NCI-H524 treated with DMSO at 0.1 percent for 48 hours (cell line): ENCODE data around the gene ACTC1.

Source experiments
- DNase-seq: peaks from one replicate; lab custom pipeline; 2025; lab: John Stamatoyannopoulos, UW

ACTC1 gene

DNA sequence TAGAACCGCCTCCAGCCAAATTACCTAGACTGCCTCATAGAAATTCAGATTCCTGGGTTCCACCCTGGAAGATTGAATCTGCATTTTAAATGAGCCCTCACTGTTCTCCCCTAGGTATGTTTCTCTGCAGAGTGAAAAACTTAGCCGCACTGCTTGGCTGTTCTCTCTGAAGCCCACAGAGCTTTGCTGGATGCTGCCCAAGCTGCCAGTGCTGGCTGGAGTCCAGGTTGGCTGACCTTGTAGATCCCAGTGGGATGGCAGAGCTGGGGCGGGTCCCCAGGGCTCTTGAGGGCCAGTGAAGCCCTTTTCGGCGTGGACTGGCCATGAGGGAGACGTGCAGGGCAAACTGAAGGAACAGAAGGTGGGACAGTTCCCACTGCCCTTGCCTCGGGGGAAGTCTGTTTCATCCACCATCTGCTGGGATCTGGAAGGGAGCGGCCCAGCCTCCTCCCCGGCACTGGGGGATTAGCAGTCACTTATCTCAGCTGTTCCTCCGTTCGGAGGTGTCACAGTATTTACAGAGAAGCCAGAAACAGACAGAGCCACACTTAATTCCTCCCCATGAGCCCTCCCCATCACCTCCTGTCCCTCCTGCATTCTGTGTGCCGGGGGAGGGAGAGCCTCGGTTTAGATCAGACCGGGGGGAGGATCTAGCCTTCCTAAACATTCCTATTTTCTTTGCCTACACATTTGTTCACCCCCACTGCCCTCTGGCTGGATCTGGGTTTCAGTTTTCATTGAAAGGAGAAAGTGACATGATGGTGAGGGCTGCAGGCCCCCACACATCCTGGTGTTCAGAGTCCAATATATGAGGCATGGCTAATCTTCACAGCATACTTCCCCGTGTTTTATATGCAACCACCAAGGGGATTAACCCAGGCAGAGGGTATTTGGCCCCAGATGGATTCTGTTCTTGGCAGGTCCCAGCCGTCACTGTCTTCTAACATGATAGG lies 4.1 kb upstream of the ACTC1 start:
- DNase-seq = peak; percentile 99

DNA sequence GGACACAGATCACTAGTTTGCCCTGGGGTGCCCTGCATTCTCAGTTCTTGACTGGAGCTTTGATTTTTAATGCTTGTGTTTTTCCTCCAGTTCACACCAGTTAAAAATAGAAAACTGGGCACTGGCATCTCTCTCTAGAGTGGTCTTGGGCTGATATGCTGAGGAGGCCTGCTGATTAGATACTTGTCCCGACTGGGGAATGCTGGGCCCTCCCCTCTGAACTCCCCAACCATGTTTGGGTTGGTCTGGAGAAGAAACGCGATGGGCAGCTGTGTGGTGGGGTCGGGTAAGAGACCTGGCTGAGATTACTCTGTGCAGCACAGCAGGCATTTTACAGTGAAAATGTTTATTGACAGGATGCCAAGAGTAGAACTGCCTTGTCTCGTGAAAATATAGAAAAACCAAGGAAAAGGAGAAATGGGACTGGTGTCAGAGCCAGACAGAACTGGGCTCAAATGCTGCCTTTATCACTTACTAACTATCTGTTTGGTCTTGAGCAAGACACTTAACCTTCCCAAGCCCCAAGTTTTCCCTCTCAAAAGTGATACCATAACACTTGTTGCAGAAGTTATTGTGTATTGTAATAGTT lies 1.6 kb upstream of the ACTC1 start:
- DNase-seq = no peak

DNA sequence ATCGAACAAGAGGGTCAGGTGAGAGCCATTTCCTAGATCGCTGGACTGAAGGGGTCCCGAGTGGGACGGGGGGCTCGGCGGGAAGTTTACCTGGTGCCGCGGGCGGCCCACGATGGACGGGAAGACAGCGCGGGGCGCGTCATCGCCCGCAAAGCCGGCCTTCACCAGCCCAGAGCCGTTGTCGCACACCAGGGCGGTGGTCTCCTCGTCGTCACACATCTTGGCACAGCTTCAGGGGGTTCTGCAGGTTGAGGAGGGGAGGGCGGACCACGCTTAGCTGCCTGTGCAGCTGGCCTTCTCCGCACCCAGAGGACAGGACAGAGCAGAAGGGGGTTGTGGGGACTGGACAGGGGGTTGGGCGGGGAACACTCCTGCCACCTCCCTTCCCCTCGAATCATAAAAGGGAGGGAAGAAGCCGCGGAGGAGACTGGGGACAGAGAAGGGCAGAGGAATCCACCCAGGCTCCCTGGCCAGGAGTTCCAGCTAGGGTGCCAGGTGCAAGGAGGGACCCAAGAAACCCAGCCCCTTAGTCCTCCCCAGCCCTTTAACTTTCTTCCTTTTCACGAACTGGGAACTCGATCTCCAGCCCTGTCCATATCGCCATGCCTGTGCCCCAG lies 651 bp downstream of the ACTC1 start:
- DNase-seq = no peak

DNA sequence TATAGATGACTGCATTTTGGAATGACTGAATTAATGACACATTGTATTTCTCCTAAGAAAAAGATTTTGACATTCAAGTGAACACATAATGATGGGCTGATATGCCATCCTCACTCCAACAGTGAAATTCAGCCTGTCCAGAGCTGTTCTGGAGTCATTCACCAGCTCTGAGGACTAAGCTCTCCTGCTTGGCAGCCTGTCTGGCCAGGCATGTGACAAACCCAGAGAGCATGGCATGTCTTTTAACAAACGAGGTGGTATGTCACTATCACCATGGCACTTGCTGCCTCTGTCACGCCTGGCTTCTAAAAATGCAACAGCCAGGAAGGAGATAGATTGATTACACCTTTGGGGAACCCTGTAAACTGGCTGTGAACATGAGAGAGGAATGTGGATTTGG lies 1.4 kb downstream of the ACTC1 start:
- no peak for DNase-seq

DNA sequence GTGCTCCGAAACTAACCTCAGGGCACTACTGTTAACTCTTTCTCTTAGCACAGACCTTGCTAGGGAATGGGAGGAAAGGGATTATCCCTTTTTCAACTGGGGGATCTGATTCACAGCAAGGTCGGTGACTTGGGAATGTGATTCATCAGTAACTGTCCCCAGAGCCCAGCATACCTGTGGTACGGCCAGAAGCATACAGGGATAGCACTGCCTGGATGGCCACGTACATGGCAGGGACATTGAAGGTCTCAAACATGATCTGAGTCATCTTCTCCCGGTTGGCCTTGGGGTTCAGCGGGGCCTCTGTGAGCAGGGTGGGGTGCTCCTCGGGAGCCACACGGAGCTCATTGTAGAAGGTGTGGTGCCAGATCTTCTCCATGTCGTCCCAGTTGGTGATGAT lies 2.3 kb downstream of the ACTC1 start:
- DNase-seq = no peak

DNA sequence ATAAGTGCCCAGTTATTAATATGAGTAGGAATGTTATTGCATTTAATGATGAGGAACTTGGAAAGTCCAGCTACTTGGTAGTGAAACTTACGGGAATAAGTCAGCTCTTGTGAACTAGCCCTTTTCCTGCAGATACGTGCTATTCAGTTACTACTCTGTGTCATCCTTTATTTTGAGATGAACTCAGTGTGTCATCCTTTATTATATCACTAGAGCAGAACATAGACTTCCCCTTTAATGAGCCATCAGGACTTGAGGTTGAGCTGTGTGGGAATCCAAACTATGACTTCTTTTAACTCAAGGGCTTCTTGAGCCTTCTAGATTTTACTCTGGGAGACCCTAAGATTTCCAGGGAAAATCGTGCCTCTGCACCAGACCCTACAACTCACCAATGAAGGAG lies 3.6 kb downstream of the ACTC1 start:
- no peak for DNase-seq

DNA sequence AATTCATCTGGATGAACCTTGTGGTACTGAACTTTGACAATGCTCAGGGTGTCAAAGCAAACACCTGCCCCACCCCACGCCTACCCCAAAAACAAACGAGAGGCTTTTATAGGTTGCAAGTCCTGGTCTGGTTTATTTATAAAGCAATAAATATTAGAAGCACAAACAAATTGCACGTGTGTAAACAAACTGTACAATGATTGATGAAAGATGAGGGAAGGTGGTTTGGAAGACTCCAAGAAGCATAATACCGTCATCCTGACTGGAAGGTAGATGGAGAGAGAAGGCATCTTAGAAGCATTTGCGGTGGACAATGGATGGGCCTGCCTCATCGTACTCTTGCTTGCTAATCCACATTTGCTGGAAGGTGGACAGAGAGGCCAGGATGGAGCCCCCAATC lies 5.2 kb downstream of the ACTC1 start:
- DNase-seq = no peak

DNA sequence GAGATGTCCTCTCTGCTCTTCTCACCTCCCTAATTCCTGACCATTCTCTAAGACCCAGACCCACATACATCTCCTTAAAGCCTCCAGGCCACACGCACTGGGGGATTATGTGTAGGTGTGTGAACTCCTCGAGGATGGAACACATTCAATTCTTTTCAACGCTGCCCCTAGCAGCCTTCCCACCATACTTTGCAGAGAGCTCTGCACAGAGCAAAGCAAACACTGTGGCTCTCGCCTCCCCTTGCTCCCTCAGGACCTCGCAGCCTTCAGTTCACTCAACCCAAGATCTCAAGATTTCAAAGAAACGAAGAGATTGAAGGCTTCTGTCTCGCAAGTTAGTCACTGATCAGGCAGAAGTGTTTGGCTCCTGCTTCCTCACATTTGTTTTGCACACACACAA lies 6.0 kb downstream of the ACTC1 start:
- no peak for DNase-seq

DNA sequence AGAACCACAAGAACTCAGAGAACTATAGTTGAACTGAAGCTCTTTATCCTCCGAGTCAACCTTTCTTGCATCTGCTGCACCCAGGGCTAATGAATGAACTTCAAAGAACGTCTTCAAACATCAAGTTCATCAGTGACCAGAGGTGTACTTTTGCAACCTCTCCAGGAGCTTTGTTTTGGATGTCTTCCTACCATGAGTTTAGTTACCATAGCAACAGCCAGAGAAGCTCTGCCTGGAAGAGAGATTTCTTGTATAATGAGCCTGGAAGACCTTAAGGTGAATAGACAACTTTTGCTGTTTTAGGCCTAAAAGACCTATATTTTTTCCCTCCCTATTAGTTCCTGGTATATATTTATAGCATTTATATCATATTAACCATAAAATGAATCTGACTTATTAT lies 9.1 kb downstream of the ACTC1 start:
- DNase-seq = no peak

DNA sequence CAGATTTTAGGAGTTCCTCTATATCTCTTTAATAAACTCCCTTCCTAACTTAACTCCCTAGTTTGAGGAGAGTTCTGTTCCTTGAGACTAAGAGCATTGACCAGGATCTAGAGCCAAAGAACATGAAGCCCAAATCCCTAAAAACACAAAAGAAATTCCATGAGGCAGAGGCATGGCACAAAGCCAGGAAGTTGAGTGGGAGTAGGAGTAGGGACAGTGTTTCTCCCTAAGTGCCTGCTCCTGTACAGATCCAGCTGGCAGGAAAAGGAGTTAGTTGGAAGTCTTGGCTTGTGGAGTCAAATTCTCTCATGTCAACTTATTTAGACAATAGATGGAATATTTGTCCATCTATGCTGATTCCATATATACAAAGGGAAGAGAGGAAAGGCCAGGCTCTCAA lies 11.4 kb downstream of the ACTC1 start:
- DNase-seq = no peak

DNA sequence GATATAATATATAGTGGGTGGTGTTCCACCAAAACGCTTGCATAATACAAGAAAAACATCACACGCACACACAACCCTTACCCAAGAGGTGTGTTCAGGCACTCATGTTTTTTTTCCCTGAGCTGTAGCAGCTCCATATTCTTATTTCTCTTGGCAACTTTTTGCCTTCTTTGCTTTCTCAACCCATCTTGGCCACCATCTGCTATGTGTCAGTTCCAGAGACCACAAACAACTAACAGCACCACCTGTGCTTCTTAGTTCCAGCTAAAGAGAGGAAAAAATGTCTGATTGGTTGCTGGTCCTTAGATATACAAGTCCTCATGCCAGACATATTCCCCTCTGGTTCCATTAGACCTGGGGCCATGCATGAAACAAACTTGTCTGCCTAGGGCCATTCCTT lies 11.9 kb downstream of the ACTC1 start:
- DNase-seq = no peak

DNA sequence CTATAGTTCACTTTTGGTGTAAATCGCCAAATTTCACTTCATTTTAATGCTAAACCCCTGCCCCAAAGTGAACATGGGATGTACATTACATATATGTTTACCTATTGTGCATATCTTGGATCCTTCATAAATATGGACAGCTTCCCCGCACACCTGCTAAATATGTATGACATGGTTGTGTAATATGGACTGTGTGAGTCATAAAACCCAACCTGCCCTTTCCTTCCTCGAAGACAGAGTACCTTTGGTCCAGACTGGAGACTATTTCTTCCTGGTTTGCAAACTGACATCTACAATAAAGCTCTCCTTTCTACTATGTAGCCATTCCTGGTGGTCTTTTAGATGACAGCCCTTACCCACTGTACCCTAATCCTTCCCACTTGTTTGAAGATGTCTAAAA lies 12.4 kb downstream of the ACTC1 start:
- DNase-seq = no peak

DNA sequence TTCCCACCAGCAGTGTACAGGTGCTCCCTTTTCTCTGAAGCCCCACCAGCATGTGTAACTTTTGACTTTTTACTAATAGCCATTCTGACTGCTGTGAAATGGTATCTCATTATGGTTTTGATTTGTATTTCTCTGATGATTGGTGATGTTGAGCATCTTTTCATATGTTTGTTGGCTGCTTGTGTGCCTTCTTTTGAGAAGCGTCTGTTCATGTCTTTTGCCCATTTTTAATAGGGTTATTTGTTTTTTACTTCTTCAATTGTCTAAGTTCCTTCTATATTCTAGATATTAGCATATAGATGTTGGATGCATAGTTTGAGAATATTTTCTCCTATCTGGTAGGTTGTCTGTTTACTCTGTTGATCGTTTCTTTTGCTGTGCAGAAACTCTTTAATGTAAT lies 14.6 kb downstream of the ACTC1 start:
- DNase-seq = no peak

DNA sequence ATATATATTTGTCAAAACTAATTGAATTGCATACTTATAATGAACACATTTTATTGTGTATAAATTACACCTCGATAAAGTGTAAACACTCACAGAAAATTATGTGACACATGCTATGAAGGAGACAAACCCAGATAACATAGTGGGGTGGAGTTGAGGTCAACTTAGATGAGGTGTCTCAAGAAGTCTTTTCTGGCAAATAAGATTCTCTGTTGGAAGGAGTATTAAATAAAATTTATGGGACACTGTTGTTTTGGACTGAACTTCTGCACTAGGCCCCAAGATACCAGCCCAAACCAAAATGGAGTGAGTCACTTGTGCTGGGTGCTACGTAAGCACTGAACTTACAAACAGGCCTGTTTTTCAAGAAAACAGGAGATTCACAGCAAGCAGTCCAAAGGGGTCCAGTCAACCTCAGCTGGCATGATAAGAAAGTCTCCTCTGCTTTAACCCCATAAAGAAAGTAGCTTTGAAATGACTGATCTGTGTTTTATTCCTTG lies 18.7 kb downstream of the ACTC1 start:
- DNase-seq = no peak

DNA sequence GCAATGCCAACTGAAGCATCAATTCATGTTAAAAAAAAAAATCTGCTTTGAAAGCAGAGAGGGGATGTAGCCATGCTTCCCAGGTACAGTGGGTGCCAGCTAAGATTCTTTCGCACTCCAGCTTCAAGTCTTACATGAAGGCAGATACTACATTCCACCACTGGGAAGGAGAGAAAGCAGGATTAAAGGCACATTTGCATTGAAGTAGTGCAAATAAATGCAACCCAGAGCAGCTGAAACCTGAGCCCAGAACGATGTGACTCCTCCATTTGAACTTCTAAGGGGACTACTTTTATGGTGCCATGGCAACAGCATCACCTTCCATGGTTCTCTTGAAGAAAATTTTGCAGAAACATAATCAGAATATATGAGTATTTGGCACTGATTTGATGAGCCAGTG lies 21.4 kb downstream of the ACTC1 start:
- no peak for DNase-seq

DNA sequence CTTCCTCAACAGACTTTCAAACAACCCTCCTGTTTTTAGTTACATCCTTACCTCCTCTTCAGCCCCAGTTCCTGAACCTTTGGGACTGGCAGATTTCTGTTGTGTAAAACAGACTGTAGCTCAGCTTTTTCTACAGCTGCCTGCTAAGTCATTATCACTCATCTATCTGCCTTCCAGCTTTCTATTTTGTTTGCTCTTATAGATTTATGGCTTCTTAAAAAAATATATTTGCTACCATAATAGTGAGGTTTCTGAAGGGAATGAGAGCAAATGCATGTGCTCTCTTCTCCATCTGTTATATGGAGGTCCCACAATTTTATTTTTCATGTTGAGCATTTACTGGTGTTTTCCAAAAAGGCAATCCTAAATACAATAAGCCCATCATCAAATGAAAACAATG lies 22.3 kb downstream of the ACTC1 start:
- DNase-seq = no peak

DNA sequence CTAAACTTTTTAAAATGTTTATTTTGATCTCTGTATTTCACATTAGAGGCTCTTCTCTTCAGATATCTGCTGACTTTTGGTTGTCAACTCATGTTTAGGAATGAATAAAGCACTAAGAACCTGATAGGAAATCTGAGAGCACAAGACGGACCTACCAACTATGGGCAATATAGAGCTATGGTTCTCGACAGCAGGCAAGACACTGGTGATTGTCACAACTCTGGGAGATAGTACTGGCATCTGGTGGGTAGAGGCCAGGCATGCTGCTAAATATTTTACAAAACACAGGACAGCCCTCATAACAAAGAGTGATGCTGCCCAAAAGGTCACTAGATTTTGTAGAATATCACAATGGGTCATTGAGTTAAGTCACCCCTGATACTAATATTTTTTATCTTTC lies 23.0 kb downstream of the ACTC1 start:
- no peak for DNase-seq

DNA sequence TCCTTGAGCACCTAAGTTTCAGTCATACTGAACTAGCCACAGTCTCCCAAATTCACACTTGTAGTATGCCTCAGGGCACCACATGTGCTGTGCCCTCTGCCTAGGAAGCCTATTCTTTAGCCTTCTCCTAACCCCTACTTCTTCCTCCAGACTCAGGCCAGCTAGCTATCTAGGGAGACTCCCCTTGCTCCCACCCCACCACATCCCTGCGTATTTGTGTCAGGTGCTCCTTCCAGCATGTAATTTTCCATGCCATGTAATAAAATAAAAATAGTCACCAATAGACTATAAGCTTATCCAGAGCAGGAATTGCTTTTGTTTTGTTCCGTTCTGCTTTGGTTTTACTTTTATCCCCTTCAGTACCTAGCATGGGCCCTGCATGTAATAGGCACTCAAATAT lies 25.6 kb downstream of the ACTC1 start:
- no peak for DNase-seq

DNA sequence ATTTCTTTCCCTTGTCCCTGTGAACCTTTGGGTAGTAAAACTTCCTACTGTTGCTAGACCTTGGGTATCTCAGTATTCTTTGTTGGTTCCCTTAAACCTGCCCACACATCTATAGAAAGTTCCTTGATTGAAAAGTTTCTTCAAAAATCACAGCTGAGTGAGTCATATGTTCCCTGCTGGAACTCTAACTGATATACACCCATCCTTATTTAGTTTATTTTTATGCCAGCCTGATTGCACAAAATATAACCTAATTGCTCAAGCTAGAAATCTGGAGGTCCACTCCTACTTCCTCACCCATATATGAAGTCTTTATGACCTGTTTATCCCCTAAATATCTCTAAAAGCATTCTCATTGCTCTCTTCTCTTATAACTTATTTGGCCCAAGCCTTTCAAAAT lies 26.8 kb downstream of the ACTC1 start:
- DNase-seq = no peak

DNA sequence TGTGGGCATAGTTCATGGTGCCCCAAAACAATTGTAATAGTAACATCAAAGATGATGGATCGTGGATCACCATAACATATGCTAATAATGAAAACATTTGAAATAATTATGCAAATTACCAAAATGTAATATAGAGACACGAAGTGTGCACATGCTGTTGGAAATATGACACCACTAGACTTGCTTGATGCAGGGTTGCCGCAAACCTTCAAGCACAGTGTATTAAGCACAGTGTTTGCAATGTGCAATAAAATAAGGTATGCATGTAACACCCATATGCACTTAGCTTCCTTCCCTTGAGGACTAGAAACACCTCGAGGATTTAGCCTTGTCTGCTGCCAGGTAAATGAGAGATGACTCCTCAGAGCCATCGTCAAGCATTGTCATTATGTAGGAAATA lies 29.6 kb downstream of the ACTC1 start:
- DNase-seq = no peak

DNA sequence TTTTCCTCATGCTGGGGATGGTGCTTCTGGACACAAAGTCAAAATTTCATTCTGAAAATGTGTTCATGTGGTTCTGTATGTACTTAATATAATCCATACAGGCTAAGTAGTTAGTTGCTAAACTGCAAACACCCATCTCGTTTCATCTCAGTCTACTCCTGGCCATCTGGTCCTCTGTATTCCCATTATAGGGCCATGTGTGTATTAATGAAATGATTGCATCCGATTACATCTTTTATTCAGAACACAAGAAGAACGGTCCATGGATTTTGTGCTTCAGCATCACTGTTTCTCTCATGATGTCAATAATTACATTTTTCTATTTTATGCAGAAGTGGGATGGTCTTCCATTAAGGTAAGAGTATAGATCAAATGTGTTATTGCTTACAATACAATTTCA lies 34.4 kb downstream of the ACTC1 start:
- peak; percentile 92 for DNase-seq

DNA sequence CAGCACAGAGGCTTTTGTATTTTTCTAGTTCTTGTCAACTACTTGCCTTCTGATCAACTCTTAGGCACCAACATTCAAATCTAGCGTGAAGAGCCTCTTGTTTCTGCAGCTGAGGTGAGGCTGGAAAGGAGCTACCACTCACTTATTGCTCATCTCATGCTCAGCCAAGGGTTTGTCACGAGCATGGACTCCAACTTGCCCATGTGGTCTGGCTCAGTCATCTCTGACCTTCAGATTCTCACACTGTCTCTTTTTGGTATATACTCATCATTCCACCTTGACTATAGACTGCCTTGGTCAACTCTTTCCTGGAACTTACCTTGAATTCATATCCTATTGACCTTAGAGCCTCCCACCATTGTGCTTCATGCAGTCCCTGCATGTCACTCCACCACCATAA lies 35.4 kb downstream of the ACTC1 start:
- DNase-seq = no peak

DNA sequence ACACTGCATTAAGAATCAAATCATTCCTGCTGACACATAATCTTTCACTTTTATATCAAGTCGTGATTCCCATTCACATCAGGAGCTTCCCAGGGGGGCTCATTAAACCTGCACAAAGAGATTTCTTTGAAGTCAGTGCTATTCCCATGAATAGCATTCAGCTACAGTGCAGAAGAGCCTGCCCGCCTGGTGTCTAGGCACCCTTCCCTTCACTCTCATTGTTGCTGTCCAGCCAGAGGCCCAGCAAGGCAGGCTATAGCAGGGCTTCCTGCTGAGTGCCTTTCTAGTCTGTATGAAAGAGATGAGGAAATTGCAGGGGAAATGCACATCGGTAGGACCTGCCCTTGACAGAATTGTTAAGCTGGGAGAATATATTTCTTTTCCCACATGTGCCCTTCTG lies 36.0 kb downstream of the ACTC1 start:
- no peak for DNase-seq
